MM.1S (cell line): Measurements from ENCODE around the gene EFCAB6.

Source experiments
- DNase-seq: peaks from one replicate; pipeline ENCODE4 v3.0.0-alpha.2; 2015
- H2AFZ ChIP-seq: fragments of 300-600 bp; sonication (generic); 2 replicates; pipeline ENCODE4 v1.6.0; 2016; ENCODE audit warnings: antibody characterized with exemption, low read length
- H3F3A ChIP-seq: fragments of 300-600 bp; sonication (generic); 2 replicates; pipeline ENCODE4 v1.6.1; 2016; ENCODE audit warnings: mild to moderate bottlenecking, antibody characterized with exemption, low read length, moderate library complexity, mixed read lengths; ENCODE audit not compliant: insufficient read depth
- H3K27ac ChIP-seq: fragments of 300-600 bp; sonication (generic); 2 replicates; pipeline ENCODE4 v1.5.1; 2016; ENCODE audit warnings: mild to moderate bottlenecking, low read length
- H3K27me3 ChIP-seq: fragments of 300-600 bp; sonication (generic); replicated peaks from 2 replicates; pipeline ENCODE4 v1.6.0; 2016; ENCODE audit warnings: low read length; ENCODE audit not compliant: insufficient read depth
- H3K36me3 ChIP-seq: fragments of 300-600 bp; sonication (generic); replicated peaks from 2 replicates; pipeline ENCODE4 v1.6.1; 2016; ENCODE audit warnings: mild to moderate bottlenecking, low read length, mixed read lengths; ENCODE audit not compliant: insufficient read depth
- H3K4me1 ChIP-seq: fragments of 300-600 bp; sonication (generic); 2 replicates; pipeline ENCODE4 v1.6.1; 2016; ENCODE audit warnings: low read length, mixed read lengths
- H3K4me2 ChIP-seq: fragments of 300-600 bp; sonication (generic); 2 replicates; pipeline ENCODE4 v1.6.0; 2016; ENCODE audit warnings: low read depth, low read length
- H3K4me3 ChIP-seq: fragments of 300-600 bp; sonication (generic); 2 replicates; pipeline ENCODE4 v1.5.1; 2016; ENCODE audit warnings: low read length, mixed read lengths
- H3K79me2 ChIP-seq: fragments of 300-600 bp; sonication (generic); 2 replicates; pipeline ENCODE4 v1.6.1; 2016; ENCODE audit warnings: mixed run types, low read length, mixed read lengths
- H3K9ac ChIP-seq: fragments of 300-600 bp; sonication (generic); 2 replicates; pipeline ENCODE4 v1.6.1; 2016; ENCODE audit warnings: low read length, mixed read lengths
- H3K9me2 ChIP-seq: fragments of 300-600 bp; sonication (generic); replicated peaks from 2 replicates; pipeline ENCODE4 v1.6.1; 2016; ENCODE audit warnings: mild to moderate bottlenecking, low read length, mixed read lengths; ENCODE audit not compliant: insufficient read depth
- H3K9me3 ChIP-seq: fragments of 300-600 bp; sonication (generic); replicated peaks from 2 replicates; pipeline ENCODE4 v1.6.1; 2016; ENCODE audit warnings: mild to moderate bottlenecking, low read length, mixed read lengths; ENCODE audit not compliant: insufficient read depth
- H4K20me1 ChIP-seq: fragments of 300-600 bp; sonication (generic); 2 replicates; pipeline ENCODE4 v1.6.1; 2016; ENCODE audit warnings: mild to moderate bottlenecking, low read length, moderate library complexity, mixed read lengths; ENCODE audit not compliant: insufficient read depth
- CTCF ChIP-seq: fragments of 300-600 bp; sonication (generic); IDR thresholded peaks from 2 replicates; pipeline ENCODE4 v1.5.1; 2016; ENCODE audit warnings: antibody characterized with exemption, low read length, mixed read lengths
- EZH2 ChIP-seq: fragments of 300-600 bp; sonication (generic); optimal IDR thresholded peaks from 2 replicates; pipeline ENCODE3; 2017; ENCODE audit warnings: low read depth, mild to moderate bottlenecking, antibody characterized with exemption, low read length, mixed read lengths
- EZH2phosphoT487 ChIP-seq: fragments of 300-600 bp; sonication (generic); IDR thresholded peaks from 2 replicates; pipeline ENCODE4 v1.6.1; 2018; ENCODE audit warnings: antibody characterized with exemption, low read length

EFCAB6 gene

GRCh38 chr22:43859176-43859575 lies 47.1 kb upstream of the EFCAB6 start:
- Histone ChIP-seq H2AFZ (no peak overlapping the region), H3K4me3 (no peak overlapping the region), H3K9me3 (no peaks in the 10 kb centered on the region), H3F3A (no peaks in the 10 kb centered on the region), H3K9ac (no peak overlapping the region), H3K9me2 (no peaks in the 10 kb centered on the region), H3K36me3 (no peaks in the 10 kb centered on the region), H3K27me3 (peaks cover 86% of the 10 kb centered on the region), H4K20me1 (no peaks in the 10 kb centered on the region), H3K79me2 (no peaks in the 10 kb centered on the region), H3K4me2 (no peak overlapping the region), H3K4me1 (no peaks in the 10 kb centered on the region), H3K27ac (no peak overlapping the region)
- TF ChIP-seq EZH2, result no peak
- DNase-seq, result no peak

GRCh38 chr22:43858156-43858895 lies 46.2 kb upstream of the EFCAB6 start:
- Histone ChIP-seq H3K36me3 (no peaks in the 10 kb centered on the region), H3K4me2 (no peak overlapping the region), H3K9me3 (no peaks in the 10 kb centered on the region), H3K27ac (no peak overlapping the region), H3K4me1 (no peaks in the 10 kb centered on the region), H3F3A (no peaks in the 10 kb centered on the region), H3K27me3 (peaks cover 85% of the 10 kb centered on the region), H3K4me3 (no peak overlapping the region), H3K79me2 (no peaks in the 10 kb centered on the region), H2AFZ (no peak overlapping the region), H4K20me1 (no peaks in the 10 kb centered on the region), H3K9me2 (no peaks in the 10 kb centered on the region), H3K9ac (no peak overlapping the region)
- no peak for DNase-seq
- TF ChIP-seq EZH2phosphoT487, result no peak

DNA sequence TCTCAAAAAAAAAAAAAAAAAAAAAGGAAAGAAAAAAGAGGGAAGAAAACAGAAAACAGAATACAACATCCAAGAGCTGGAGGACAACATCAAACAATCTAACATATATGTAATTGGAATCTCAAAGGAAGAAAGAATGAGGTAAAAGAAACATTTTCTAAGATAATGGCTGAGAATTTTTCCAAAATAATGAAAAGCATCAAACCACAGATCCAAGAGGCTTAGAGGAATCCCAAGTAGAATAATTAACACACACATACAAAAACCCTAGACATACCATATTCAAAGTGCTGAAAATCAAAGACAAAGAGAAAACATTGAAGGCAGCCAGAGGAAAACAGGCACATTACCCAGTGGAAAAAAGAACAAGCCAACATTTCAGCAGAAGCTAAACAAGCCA lies 45.3 kb upstream of the EFCAB6 start:
- H3K27ac ChIP-seq, result no peak overlapping the region
- H3K36me3 ChIP-seq, result no peaks in the 10 kb centered on the region
- no peaks in the 10 kb centered on the region for H3F3A ChIP-seq
- H4K20me1 ChIP-seq, result no peaks in the 10 kb centered on the region
- H3K79me2 ChIP-seq, result no peaks in the 10 kb centered on the region
- no peaks in the 10 kb centered on the region for H3K4me1 ChIP-seq
- no peak overlapping the region for H3K9ac ChIP-seq
- no peak for DNase-seq
- peaks cover 87% of the 10 kb centered on the region for H3K27me3 ChIP-seq
- H2AFZ ChIP-seq, result no peak overlapping the region
- no peak overlapping the region for H3K4me2 ChIP-seq
- H3K9me3 ChIP-seq, result no peaks in the 10 kb centered on the region
- no peaks in the 10 kb centered on the region for H3K9me2 ChIP-seq
- TF ChIP-seq EZH2 (no peak), CTCF (no peak), EZH2phosphoT487 (no peak)
- no peak overlapping the region for H3K4me3 ChIP-seq

GRCh38 chr22:43855431-43855830 lies 43.3 kb upstream of the EFCAB6 start:
- Histone ChIP-seq H2AFZ (no peak overlapping the region), H3F3A (no peaks in the 10 kb centered on the region), H3K27me3 (peaks cover 94% of the 10 kb centered on the region), H3K4me1 (no peaks in the 10 kb centered on the region), H3K36me3 (no peaks in the 10 kb centered on the region), H4K20me1 (no peaks in the 10 kb centered on the region), H3K4me2 (no peak overlapping the region), H3K9ac (no peak overlapping the region), H3K9me2 (no peaks in the 10 kb centered on the region), H3K27ac (no peak overlapping the region), H3K9me3 (no peaks in the 10 kb centered on the region), H3K79me2 (no peaks in the 10 kb centered on the region), H3K4me3 (no peak overlapping the region)
- TF ChIP-seq EZH2 (no peak), EZH2phosphoT487 (no peak), CTCF (no peak)
- no peak for DNase-seq
